H9 (cell line): Measurements from ENCODE around the gene LOXL1. TPM values are rescaled to one million over a fixed set of nuclear protein-coding genes. Genes with fewer than 3 reads are reported as not detected.

Source experiments
- DNase-seq: peaks from one replicate; pipeline ENCODE4 v3.0.0-alpha.2; 2017
- H2AFZ ChIP-seq: one replicate; pipeline ENCODE4 v1.6.1; 2013; ENCODE audit warnings: mild to moderate bottlenecking, low read length, control low read depth, moderate library complexity
- H2AK5ac ChIP-seq: 2 replicates; pipeline ENCODE4 v1.6.1; 2013; ENCODE audit warnings: low read length, control low read depth, mixed read lengths; ENCODE audit not compliant: insufficient read length
- H2BK120ac ChIP-seq: one replicate; pipeline ENCODE4 v1.6.1; 2013; ENCODE audit warnings: low read depth, mild to moderate bottlenecking, low read length, control low read depth, inconsistent platforms; ENCODE audit not compliant: poor library complexity, severe bottlenecking
- H2BK12ac ChIP-seq: 2 replicates; pipeline ENCODE4 v1.6.1; 2013; ENCODE audit warnings: low read length, control low read depth, mixed read lengths, low read depth; ENCODE audit not compliant: insufficient read length
- H2BK15ac ChIP-seq: 2 replicates; pipeline ENCODE4 v1.6.1; 2013; ENCODE audit warnings: low read depth, low read length, control low read depth
- H2BK20ac ChIP-seq: one replicate; pipeline ENCODE4 v1.6.1; 2013; ENCODE audit warnings: low read depth, mild to moderate bottlenecking, low read length, control low read depth, inconsistent platforms; ENCODE audit not compliant: poor library complexity, severe bottlenecking
- H2BK5ac ChIP-seq: 2 replicates; pipeline ENCODE4 v1.6.1; 2013; ENCODE audit warnings: low read length, control low read depth, mixed read lengths; ENCODE audit not compliant: insufficient read length
- H3K14ac ChIP-seq: 2 replicates; pipeline ENCODE4 v1.6.1; 2013; ENCODE audit warnings: low read length, control low read depth; ENCODE audit not compliant: insufficient read depth
- H3K18ac ChIP-seq: 2 replicates; pipeline ENCODE4 v1.6.1; 2013; ENCODE audit warnings: low read depth, mild to moderate bottlenecking, mixed read lengths, low read length, control low read depth; ENCODE audit not compliant: insufficient read length
- H3K23ac ChIP-seq: 2 replicates; pipeline ENCODE4 v1.6.1; 2013; ENCODE audit warnings: low read length, control low read depth, mixed read lengths, low read depth; ENCODE audit not compliant: insufficient read length
- H3K23me2 ChIP-seq: 2 replicates; pipeline ENCODE4 v1.6.1; 2013; ENCODE audit warnings: low read depth, mild to moderate bottlenecking, mixed read lengths, low read length, control low read depth; ENCODE audit not compliant: insufficient read length, poor library complexity, severe bottlenecking
- H3K27ac ChIP-seq: 2 replicates; pipeline ENCODE4 v1.5.1; 2013; ENCODE audit warnings: low read length, control low read depth, mixed read lengths, low read depth; ENCODE audit not compliant: insufficient read length
- H3K27me3 ChIP-seq: 2 replicates; pipeline ENCODE4 v1.6.1; 2013; ENCODE audit warnings: low read length, control low read depth, inconsistent platforms; ENCODE audit not compliant: insufficient read depth
- H3K4ac ChIP-seq: 2 replicates; pipeline ENCODE4 v1.6.1; 2013; ENCODE audit warnings: low read depth, mild to moderate bottlenecking, control low read depth, inconsistent platforms, low read length, moderate library complexity
- H3K4me1 ChIP-seq: 2 replicates; pipeline ENCODE4 v1.6.1; 2013; ENCODE audit warnings: low read length, control low read depth, inconsistent platforms; ENCODE audit not compliant: insufficient read depth
- H3K4me2 ChIP-seq: 2 replicates; pipeline ENCODE4 v1.6.1; 2013; ENCODE audit warnings: low read length, control low read depth, mixed read lengths; ENCODE audit not compliant: insufficient read length, insufficient read depth
- H3K56ac ChIP-seq: 2 replicates; pipeline ENCODE4 v1.6.1; 2013; ENCODE audit warnings: low read depth, mild to moderate bottlenecking, mixed read lengths, low read length, control low read depth; ENCODE audit not compliant: insufficient read length
- H3K79me1 ChIP-seq: 2 replicates; pipeline ENCODE4 v1.6.1; 2013; ENCODE audit warnings: low read depth, mild to moderate bottlenecking, moderate library complexity, low read length, control low read depth, inconsistent platforms; ENCODE audit not compliant: insufficient read depth, poor library complexity, severe bottlenecking
- H3K79me2 ChIP-seq: 2 replicates; pipeline ENCODE4 v1.6.1; 2013; ENCODE audit warnings: low read length, control low read depth, inconsistent platforms; ENCODE audit not compliant: insufficient read depth
- H3K9ac ChIP-seq: 2 replicates; pipeline ENCODE4 v1.6.1; 2013; ENCODE audit warnings: low read length, control low read depth, mixed read lengths; ENCODE audit not compliant: insufficient read length; ENCODE audit errors: extremely low read depth
- H3K9me3 ChIP-seq: one replicate; pipeline ENCODE4 v1.6.1; 2013; ENCODE audit warnings: low read depth, low read length, inconsistent platforms; ENCODE audit not compliant: control insufficient read depth
- H3T11ph ChIP-seq: one replicate; pipeline ENCODE4 v1.6.1; 2013; ENCODE audit warnings: mild to moderate bottlenecking, low read length, control low read depth, inconsistent platforms
- H4K20me1 ChIP-seq: one replicate; pipeline ENCODE4 v1.6.1; 2013; ENCODE audit not compliant: control insufficient read depth, insufficient read length, insufficient read depth
- H4K5ac ChIP-seq: 2 replicates; pipeline ENCODE4 v1.6.1; 2013; ENCODE audit warnings: low read depth, mild to moderate bottlenecking, mixed read lengths, low read length, control low read depth; ENCODE audit not compliant: insufficient read length
- H4K8ac ChIP-seq: replicated peaks from 2 replicates; pipeline ENCODE4 v1.6.1; 2013; ENCODE audit warnings: low read length, control low read depth, mixed read lengths, low read depth; ENCODE audit not compliant: insufficient read length
- H4K91ac ChIP-seq: 2 replicates; pipeline ENCODE4 v1.6.1; 2013; ENCODE audit warnings: low read depth, mild to moderate bottlenecking, moderate library complexity, mixed read lengths, low read length, control low read depth; ENCODE audit not compliant: insufficient read length
- H3K27ac Mint-ChIP-seq, 3 experiments: 2 replicates in 2 of 3; 3 replicates in 1 of 3; pipeline ENCODE4 v1.8.0; 2020 to 2021; ENCODE audit warnings: mixed read lengths in 3 of 3, mild to moderate bottlenecking in 1 of 3, moderate library complexity in 1 of 3
- H3K27me3 Mint-ChIP-seq: 2 replicates; pipeline ENCODE4 v1.8.0; 2021; ENCODE audit warnings: low read depth, mild to moderate bottlenecking, moderate library complexity, mixed read lengths
- H3K36me3 Mint-ChIP-seq, 3 experiments: 2 replicates in 2 of 3; 3 replicates in 1 of 3; pipeline ENCODE4 v1.8.0; 2020 to 2021; ENCODE audit warnings: low read depth in 3 of 3, mixed read lengths in 3 of 3; ENCODE audit not compliant: insufficient read depth in 1 of 3
- H3K4me1 Mint-ChIP-seq, 2 experiments: 2 replicates each; pipeline ENCODE4 v1.8.0; 2020; ENCODE audit warnings: mixed read lengths in 2 of 2
- H3K4me3 Mint-ChIP-seq, 2 experiments: 2 replicates in 1 of 2; 3 replicates in 1 of 2; pipeline ENCODE4 v1.8.0; 2020 to 2021; ENCODE audit warnings: mild to moderate bottlenecking in 2 of 2, mixed read lengths in 2 of 2, moderate library complexity in 1 of 2
- H3K9me3 Mint-ChIP-seq, 2 experiments: 2 replicates in 1 of 2; 3 replicates in 1 of 2; pipeline ENCODE4 v1.8.0; 2020; ENCODE audit warnings: mild to moderate bottlenecking in 2 of 2, mixed read lengths in 2 of 2, moderate library complexity in 1 of 2
- CTCF ChIP-seq: fragments of 200-600 bp; sonication (generic); conservative IDR thresholded peaks from 3 replicates; pipeline ENCODE4 v1.8.0; 2021; ENCODE audit warnings: antibody characterized with exemption, mild to moderate bottlenecking
- WGBS: extraction: QIAGEN DNeasy Blood & Tissue Kit; methylation state at CpG from one replicate; pipeline ENCODE4 v1.1.7; 2013; ENCODE audit warnings: missing lambda C conversion rate, low lambda C conversion rate, mixed read lengths; ENCODE audit not compliant: insufficient read length; ENCODE audit errors: extremely low coverage; 5-methylcytosine and 5-hydroxymethylcytosine counted together
- total RNA-seq: library from RNA; stranded (reverse); gene quantifications from 2 replicates; pipeline ENCODE4 v1.2.1, GENCODE V29; 2021

LOXL1 gene
- total RNA-seq, 1 experiment from 2014 or later: 9.1 TPM

GRCh38 chr15:73927003-73927475 lies 777 bp downstream of the LOXL1 start:
- Mint-ChIP-seq H3K4me3 (peak overlapping the region; percentile 49 to 74), H3K9me3 (no peaks in the 10 kb centered on the region), H3K27ac (no peak overlapping the region), H3K4me1 (peaks cover 48 to 49% of the 10 kb centered on the region in 2 experiments), H3K27me3 (peaks cover 16% of the 10 kb centered on the region), H3K36me3 (no peaks in the 10 kb centered on the region)
- no CpG with 5 or more reads among the region's 65 CpGs for WGBS
- Histone ChIP-seq H3K4ac (no peak overlapping the region), H3K56ac (no peak overlapping the region), H3K4me2 (peak overlapping the region; percentile 39), H3K18ac (no peak overlapping the region), H3K9ac (no peak overlapping the region), H2BK20ac (no peak overlapping the region), H2BK120ac (no peak overlapping the region), H3T11ph (no peak overlapping the region), H4K8ac (no peak overlapping the region), H2AK5ac (no peak overlapping the region), H3K79me1 (no peaks in the 10 kb centered on the region), H4K91ac (no peak overlapping the region), H2BK12ac (no peak overlapping the region), H3K14ac (no peak overlapping the region), H3K23ac (no peak overlapping the region), H4K5ac (no peak overlapping the region), H3K79me2 (no peaks in the 10 kb centered on the region), H2AFZ (no peak overlapping the region), H2BK5ac (no peak overlapping the region), H3K27ac (no peak overlapping the region), H3K9me3 (no peaks in the 10 kb centered on the region), H3K23me2 (peaks cover 17% of the 10 kb centered on the region), H3K4me1 (peaks cover 15% of the 10 kb centered on the region; the same call in 1 of the 2 replicates), H4K20me1 (no peaks in the 10 kb centered on the region), H2BK15ac (no peak overlapping the region), H3K27me3 (no peaks in the 10 kb centered on the region)
- peak; percentile 67 for DNase-seq
- TF ChIP-seq CTCF: no peak
